GM18870 (cell line): ENCODE data around the gene MNDA.
"Not testable (repeated sequence)": the region's sequence is repeated elsewhere in the genome, so short reads cannot be mapped to it uniquely, and the experiment has no call there.

Experiments
- ATAC-seq: cut with Tn5 transposase; IDR thresholded peaks from one replicate; pipeline ENCODE4 v1.9.1; 2021; ENCODE audit warnings: moderate library complexity; ENCODE audit not compliant: unreplicated experiment

Gene MNDA

DNA sequence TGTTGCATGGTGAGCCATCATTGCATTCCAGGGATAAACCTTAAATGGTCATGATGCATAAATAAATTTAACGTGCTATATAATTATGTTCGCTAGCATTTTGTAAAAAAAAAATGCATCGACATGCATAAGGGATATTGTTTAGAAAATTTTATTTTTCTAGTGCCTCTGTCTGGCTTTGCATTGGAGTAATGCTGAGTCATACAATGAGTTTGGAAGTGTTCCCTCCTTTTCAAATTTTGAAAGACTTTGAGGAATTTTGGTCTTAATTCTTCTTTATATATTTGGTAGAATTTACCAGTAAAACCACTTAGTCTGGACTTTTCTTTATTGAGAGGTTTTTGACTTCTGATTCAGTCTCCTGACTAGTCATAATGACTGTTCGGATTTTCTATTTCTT, 4.9 kb downstream of the MNDA start:
- ATAC-seq, result no peak

DNA sequence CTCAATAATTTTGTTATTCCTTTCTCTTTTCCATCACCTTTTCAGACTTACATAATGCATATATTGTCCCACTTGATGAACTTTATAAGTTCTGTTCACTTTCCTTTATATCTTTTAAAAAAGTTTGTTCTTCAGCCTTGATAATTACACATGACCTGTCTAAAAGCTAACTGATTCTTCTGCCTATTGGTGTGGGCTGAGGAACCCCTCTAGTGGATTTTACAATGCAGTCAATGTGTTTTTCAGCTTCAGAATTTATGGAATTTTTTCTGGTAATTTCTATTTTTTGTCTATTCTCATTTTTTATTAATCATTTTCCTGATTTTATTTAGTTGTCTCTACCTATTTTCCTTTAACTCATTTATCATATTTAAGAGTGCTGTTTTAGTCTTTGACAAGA, 7.5 kb downstream of the MNDA start:
- no peak for ATAC-seq

DNA sequence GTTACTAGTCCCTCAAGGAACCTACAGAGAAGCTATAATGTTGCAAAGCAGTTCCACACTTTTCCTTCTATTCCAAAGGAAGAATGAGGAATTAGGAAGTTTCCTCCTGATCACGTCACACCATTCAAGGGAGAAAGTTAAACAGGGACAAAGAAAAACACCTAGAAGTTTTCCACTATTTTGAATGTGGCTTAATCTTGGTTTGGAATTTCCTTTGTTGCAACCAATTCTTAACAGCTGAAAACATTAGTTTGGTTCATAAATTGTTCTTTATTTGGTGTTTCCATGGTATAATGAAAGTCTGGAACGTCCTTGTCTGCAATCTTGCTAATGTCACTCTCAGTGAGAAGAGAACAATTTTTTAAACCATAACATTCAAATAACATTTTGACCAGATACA, 8.4 kb downstream of the MNDA start:
- ATAC-seq, result no peak

DNA sequence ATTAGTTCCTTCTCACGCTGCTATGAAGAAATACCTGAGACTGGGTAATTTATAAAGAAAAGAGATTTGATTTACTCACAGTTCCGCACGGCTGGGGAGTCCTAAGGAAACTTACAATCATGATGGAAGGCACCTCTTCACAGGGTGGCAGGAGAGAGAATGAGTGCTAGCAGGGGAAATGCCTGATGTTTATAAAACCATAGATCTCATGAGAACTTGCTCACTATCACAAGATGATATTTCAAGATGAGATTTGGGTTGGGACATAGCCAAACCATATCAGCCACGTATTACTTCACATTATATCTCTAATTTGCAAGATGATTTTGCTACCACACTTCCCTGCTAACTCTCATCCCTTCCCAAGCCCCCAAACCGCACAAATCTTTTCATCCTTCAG, 9.1 kb downstream of the MNDA start:
- no peak for ATAC-seq

DNA sequence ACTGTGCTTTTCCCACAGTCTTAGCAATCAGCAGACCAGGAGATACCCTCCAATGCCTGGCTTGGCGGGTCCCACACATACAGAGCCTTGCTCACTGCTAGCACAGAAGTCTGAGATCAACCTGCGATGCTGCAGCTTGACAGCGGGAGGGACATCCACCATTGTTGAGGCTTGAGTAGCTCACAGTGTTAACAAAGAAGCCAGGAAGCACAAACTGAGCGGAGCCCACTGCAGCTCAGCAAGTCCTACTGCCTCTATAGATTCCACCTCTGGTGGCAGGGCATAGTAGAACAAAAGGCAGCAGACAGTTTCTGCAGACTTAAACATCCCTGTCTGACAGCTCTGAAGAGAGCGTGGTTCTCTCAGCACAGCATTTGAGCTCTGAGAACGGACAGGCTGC, 33.4 kb downstream of the MNDA start:
- no peak for ATAC-seq

DNA sequence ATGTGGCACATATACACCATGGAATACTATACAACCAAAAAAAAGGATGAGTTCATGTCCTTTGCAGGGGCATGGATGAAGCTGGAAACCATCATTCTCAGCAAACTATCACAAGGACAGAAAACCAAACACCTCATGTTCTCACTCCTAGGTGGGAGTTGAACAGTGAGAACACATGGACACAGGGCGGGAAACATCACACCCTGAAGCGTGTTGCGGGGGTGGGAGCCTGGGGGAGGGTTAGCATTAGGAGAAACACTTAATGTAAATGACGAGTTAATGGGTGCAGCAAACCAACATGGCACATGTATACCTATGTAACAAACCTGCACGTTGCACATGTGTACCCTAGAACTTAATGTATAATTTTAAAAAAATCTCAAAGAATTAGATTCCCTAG, 39.3 kb downstream of the MNDA start:
- not testable (repeated sequence) for ATAC-seq

DNA sequence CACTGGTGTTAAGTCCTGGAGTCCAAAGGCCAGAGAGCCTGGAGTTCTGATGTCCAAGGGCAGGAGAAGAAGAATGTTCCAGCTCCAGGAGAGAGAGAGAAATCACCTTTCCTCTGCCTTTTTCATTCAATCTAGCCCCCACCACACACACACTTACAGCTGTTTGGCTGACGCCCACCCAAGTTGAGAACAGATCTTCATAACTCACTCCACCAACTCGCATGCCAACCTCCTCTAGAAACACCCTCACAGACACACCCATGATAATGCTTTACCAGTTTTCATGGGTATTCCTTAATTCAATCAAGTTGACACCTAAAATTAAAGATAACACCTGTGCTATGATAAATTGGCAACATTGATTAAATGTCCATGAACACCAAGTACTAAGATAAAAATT, 42.0 kb downstream of the MNDA start:
- no peak for ATAC-seq

DNA sequence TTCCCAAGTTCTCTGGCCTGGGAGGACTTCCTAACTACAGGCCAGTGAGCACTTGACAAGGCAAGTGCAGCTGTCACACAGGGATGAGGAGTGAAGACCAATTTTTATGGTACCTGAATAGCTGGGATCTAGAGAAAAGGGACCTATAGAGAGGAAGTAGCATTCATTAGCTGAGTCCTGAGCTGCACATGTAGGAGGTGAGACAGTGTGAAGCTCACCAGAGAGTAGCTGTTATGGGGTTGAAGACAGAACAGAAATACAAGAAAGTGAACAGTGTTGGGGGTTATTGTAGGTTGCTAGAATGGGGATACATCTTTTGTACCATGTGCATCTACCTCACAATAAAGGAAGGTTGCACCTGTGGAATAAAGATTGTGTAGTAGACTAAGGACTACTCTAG, 62.5 kb downstream of the MNDA start:
- ATAC-seq, result no peak

DNA sequence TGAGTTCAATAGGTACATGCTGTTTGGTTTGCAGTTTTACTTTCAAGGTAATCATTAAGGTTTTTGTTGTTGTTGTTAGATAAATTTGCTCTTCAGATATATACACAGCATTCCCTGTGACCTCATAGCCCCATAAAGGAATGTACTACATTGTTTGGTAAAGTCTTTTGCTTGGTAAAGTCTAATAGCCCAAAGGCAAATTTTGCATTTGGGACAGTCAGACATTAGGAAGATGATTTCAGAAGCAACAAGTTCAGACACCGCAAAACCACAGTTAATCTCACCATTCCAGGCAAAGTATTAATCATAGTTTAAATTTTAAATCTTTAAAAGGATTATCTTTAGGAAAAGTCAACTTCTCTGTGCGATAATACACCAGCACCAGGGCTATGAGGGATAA, 67.6 kb downstream of the MNDA start:
- ATAC-seq, result no peak
